ENCODE measurements around the gene TP53RK. TPM values are rescaled to one million over a fixed set of nuclear protein-coding genes. Genes with fewer than 3 reads are reported as not detected.

The TP53RK gene
- total and polyA plus RNA-seq, 10 donors: 6.9 to 24.2 (median 11.6) TPM

- no peak overlapping the region for H3K4me3 ChIP-seq
- no peak for DNase-seq
- WGBS, 5 donors: 69 to 100% (median 81%) methylated on average over 1 of the region's 1 CpG
- peaks cover 0 to 24% (median 10%) of the 10 kb centered on the region in 8 donors for H3K9me3 ChIP-seq
- no peak overlapping the region for H3K27ac ChIP-seq
- no peaks in the 10 kb centered on the region for H3K4me1 ChIP-seq
- peaks cover 0 to 7% (median 0%) of the 10 kb centered on the region in 6 donors for H3K36me3 ChIP-seq
- intact Hi-C loops (cut with DNase I; ENCODE audit: low total_unique reads): no loop called here
- TF ChIP-seq POLR2A (IDR thresholded peaks at IDR 0.05): no peak
- no peak for TF ChIP-seq POLR2AphosphoS5 (IDR thresholded peaks at IDR 0.05)
- TF ChIP-seq, protein P1, sequence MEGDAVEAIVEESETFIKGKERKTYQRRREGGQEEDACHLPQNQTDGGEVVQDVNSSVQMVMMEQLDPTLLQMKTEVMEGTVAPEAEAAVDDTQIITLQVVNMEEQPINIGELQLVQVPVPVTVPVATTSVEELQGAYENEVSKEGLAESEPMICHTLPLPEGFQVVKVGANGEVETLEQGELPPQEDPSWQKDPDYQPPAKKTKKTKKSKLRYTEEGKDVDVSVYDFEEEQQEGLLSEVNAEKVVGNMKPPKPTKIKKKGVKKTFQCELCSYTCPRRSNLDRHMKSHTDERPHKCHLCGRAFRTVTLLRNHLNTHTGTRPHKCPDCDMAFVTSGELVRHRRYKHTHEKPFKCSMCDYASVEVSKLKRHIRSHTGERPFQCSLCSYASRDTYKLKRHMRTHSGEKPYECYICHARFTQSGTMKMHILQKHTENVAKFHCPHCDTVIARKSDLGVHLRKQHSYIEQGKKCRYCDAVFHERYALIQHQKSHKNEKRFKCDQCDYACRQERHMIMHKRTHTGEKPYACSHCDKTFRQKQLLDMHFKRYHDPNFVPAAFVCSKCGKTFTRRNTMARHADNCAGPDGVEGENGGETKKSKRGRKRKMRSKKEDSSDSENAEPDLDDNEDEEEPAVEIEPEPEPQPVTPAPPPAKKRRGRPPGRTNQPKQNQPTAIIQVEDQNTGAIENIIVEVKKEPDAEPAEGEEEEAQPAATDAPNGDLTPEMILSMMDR (IDR thresholded peaks at IDR 0.05 in 8 of 11, conservative IDR thresholded peaks at IDR 0.05 in 3 of 11): no peak
- H3K27me3 ChIP-seq (replicated peaks in 1 of 7): no peaks in the 10 kb centered on the region
Measured at GRCh38 chr20:46721476-46721875, 32.2 kb upstream of the TP53RK start.

DNA sequence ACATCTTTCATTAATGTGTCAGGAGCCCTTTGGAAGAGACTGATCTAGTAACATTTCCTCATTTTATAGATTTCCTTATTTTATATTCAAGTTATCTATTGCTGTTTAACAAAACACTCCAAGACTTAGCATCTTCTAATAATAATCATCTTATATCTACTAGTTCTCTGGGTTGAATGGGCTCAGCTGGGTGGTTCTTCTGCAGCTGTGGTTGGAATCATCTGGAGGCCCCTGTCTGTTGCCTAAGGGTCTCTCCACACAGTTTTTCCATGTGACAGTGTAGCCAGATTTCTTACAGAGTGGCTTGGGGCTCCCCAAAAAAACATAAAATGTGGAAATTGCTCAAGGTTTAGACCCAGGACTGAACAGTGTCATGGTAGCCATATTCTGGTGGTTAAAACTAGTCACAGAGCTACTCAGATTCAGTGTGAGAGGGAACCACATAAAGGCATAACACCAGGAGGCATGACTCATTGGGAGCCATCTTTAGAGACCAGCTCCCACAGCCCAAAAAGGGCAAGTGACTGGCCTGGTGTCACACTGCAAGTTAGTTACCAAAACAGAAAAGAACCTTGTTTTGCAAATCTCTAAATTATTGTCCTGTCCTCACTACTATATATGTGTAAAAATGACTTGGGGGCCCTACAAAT lies 31.7 kb upstream of the TP53RK start:
- intact Hi-C loops (cut with DNase I; ENCODE audit: low total_unique reads): no loop called here
- H3K4me3 ChIP-seq: no peak overlapping the region

DNA sequence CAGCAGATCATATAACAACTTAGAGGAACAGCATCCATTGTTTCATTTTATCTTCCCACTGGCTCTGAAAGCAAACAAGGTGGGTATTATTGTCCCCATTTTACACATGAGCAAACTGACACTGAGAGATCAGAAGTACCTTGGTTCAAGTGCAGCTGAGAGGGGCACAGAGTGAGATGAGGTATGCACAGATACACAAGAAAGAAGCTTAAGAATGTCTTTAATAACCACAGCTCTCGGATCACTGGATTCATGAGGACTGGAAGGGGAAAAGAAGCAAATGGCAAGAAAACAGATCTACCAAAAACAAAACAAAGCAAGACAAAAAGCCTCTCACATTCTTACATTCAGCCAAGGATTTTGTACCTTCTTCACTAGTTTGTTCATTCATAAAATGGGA lies 30.8 kb upstream of the TP53RK start:
- Histone ChIP-seq H3K27me3 (replicated peaks in 1 of 7) (no peaks in the 10 kb centered on the region), H3K4me3 (no peak overlapping the region), H3K9me3 (peaks cover 0 to 24% (median 10%) of the 10 kb centered on the region in 8 donors), H3K4me1 (no peaks in the 10 kb centered on the region), H3K36me3 (no peaks in the 10 kb centered on the region), H3K27ac (no peak overlapping the region)
- TF ChIP-seq, protein P1 (IDR thresholded peaks at IDR 0.05 in 8 of 11, conservative IDR thresholded peaks at IDR 0.05 in 3 of 11): no peak
- TF ChIP-seq POLR2AphosphoS5 (IDR thresholded peaks at IDR 0.05) (no peak), POLR2A (IDR thresholded peaks at IDR 0.05) (no peak)
- no peak for DNase-seq
- intact Hi-C loops (cut with DNase I; ENCODE audit: low total_unique reads): no loop called here
- WGBS, 5 donors: 82 to 91% (median 85%) methylated on average over 1 of the region's 1 CpG

More for the DNA sequence above, 31.7 kb upstream of the TP53RK start:
- Histone ChIP-seq H3K27me3 (replicated peaks in 1 of 7) (no peaks in the 10 kb centered on the region), H3K4me1 (no peaks in the 10 kb centered on the region), H3K27ac (no peak overlapping the region), H3K9me3 (peaks cover 0 to 24% (median 10%) of the 10 kb centered on the region in 8 donors), H3K36me3 (peaks cover 0 to 7% (median 0%) of the 10 kb centered on the region in 6 donors)
- no peak for TF ChIP-seq POLR2A (IDR thresholded peaks at IDR 0.05)
- no peak for TF ChIP-seq POLR2AphosphoS5 (IDR thresholded peaks at IDR 0.05)
- TF ChIP-seq, protein P1 (IDR thresholded peaks at IDR 0.05 in 8 of 11, conservative IDR thresholded peaks at IDR 0.05 in 3 of 11): no peak
- no peak for DNase-seq

- TF ChIP-seq, protein P1 (IDR thresholded peaks at IDR 0.05 in 8 of 11, conservative IDR thresholded peaks at IDR 0.05 in 3 of 11): no peak
- TF ChIP-seq POLR2AphosphoS5 (IDR thresholded peaks at IDR 0.05) (no peak), POLR2A (IDR thresholded peaks at IDR 0.05) (no peak)
- H3K36me3 ChIP-seq: no peaks in the 10 kb centered on the region
- no peak overlapping the region for H3K27ac ChIP-seq
- H3K9me3 ChIP-seq: peaks cover 0 to 21% (median 8%) of the 10 kb centered on the region in 8 donors
- intact Hi-C loops (cut with DNase I; ENCODE audit: low total_unique reads): no loop called here
- no peak overlapping the region for H3K4me3 ChIP-seq
- DNase-seq: no peak
- peaks cover 0 to 8% (median 0%) of the 10 kb centered on the region in 7 donors for H3K27me3 ChIP-seq (replicated peaks in 1 of 7)
- H3K4me1 ChIP-seq: no peaks in the 10 kb centered on the region
- WGBS, 5 donors: 87 to 95% (median 91%) methylated on average over 9 of the region's 9 CpGs
Measured at GRCh38 chr20:46717818-46718541, 28.7 kb upstream of the TP53RK start.

All from spleen (tissue), 11 donors.